NCI-H345 (cell line): ENCODE data around the gene PDE4B.
"Not testable (repeated sequence)": the region's sequence is repeated elsewhere in the genome, so short reads cannot be mapped to it uniquely, and the experiment has no call there.

ENCODE experiments used
- DNase-seq: peaks from one replicate; lab custom pipeline; 2025; lab: John Stamatoyannopoulos, UW

The PDE4B gene

GRCh38 chr1:66311628-66312027 is 518.9 kb downstream of the PDE4B start:
- DNase-seq: no peak

- DNase-seq: no peak
These were observed 519.7 kb downstream of the PDE4B start for GRCh38 chr1:66312271-66312990.

GRCh38 chr1:66313429-66313828 is 520.7 kb downstream of the PDE4B start:
- DNase-seq: no peak

GRCh38 chr1:66315671-66316070 is 523.0 kb downstream of the PDE4B start:
- DNase-seq: no peak

GRCh38 chr1:66316464-66317247 is 524.0 kb downstream of the PDE4B start:
- no peak for DNase-seq

GRCh38 chr1:66317248-66317515 is 524.5 kb downstream of the PDE4B start:
- DNase-seq: no peak

- DNase-seq: no peak
These were observed 527.5 kb downstream of the PDE4B start for GRCh38 chr1:66320231-66320630.

- not testable (repeated sequence) for DNase-seq
These were observed 529.8 kb downstream of the PDE4B start for GRCh38 chr1:66322462-66322861.

GRCh38 chr1:66323958-66324625 is 531.4 kb downstream of the PDE4B start:
- no peak for DNase-seq

- no peak for DNase-seq
These were observed 533.1 kb downstream of the PDE4B start for GRCh38 chr1:66325594-66326380.

GRCh38 chr1:66326867-66327266 is 534.2 kb downstream of the PDE4B start:
- no peak for DNase-seq

GRCh38 chr1:66327588-66327987 is 534.9 kb downstream of the PDE4B start:
- no peak for DNase-seq

GRCh38 chr1:66328896-66329295 is 536.2 kb downstream of the PDE4B start:
- DNase-seq: no peak

GRCh38 chr1:66330722-66331141 is 538.0 kb downstream of the PDE4B start:
- DNase-seq: no peak

- DNase-seq: no peak
These were observed 539.2 kb downstream of the PDE4B start for GRCh38 chr1:66331658-66332547.

- DNase-seq: no peak
These were observed 539.8 kb downstream of the PDE4B start for GRCh38 chr1:66332548-66332901.

GRCh38 chr1:66333466-66334199 is 540.9 kb downstream of the PDE4B start:
- DNase-seq: no peak

- DNase-seq: no peak
These were observed 541.6 kb downstream of the PDE4B start for GRCh38 chr1:66334318-66334717.

GRCh38 chr1:66335125-66335524 is 542.4 kb downstream of the PDE4B start:
- DNase-seq: no peak

GRCh38 chr1:66335859-66336640 is 543.4 kb downstream of the PDE4B start:
- DNase-seq: no peak
